GM03348 (cell line): Measurements from ENCODE around the gene RNF123.
A peak's percentile ranks its signal among the peaks of the same experiment; 100 is the strongest.

Experiments used
- DNase-seq: peaks from one replicate; pipeline ENCODE4 v3.0.0; 2012; ENCODE audit warnings: low spot score

The RNF123 gene

DNA sequence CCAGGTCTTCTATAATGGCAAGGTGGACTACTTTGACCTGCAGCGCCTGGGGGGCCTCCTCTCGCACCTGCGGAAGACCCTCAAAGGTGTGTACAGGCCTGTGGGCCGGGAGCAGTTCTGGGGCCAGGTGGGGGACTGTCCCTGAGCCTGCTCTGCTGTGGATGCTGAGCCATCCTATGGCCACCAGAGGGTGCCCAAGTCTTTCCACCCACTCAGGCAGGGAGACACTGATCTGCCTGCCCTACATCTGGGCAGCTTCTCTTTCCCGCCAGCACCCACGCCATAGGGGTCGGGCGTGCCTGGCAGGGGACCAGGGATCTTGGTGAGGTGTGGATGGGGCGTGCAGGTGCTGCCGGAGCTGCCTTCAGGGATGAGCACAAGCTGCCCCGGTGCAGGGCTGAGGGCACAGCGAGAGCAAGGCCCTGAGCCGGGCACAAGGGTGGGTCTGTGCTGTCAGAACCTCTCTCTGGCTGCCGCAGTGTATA lies 14.1 kb downstream of the RNF123 start:
- peak; percentile 92 for DNase-seq

DNA sequence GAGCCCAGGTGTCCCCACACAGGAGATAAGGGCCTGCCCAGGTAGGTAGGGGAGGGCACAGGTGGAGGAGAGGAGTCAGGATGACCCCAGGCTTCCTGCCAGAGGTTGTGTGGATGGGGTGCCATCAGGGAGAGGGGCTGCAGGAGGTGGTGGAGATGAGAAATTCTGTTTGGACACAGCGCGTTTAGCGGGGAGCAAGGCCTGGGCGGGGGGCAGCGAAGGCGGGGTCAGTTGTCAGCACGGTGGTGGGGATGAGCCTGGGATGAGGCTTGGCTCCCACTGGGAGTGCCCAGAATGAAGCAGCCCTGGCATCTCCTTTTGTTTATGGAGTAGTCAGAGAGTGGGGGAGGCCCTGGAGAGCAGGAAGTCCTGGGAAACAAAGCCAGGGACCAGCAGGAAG lies 14.6 kb downstream of the RNF123 start:
- DNase-seq = no peak

DNA sequence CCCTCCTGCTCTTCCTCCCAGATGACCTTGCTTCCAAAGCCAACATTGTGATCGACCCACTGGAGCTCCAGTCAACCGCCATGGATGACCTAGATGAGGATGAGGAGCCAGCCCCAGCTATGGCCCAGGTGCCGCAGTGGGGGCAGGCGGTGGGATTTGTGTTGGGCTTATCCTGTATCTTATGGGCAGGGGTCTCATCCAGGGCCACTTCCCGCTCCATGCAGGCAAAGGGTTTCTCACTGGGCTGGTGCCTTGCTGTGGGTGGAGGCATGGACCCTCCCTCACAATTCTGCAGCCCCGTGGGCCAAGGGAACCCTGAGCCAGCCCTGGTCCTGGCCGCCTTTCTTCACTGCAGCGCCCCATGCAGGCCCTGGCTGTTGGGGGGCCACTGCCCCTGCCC lies 15.3 kb downstream of the RNF123 start:
- no peak for DNase-seq

DNA sequence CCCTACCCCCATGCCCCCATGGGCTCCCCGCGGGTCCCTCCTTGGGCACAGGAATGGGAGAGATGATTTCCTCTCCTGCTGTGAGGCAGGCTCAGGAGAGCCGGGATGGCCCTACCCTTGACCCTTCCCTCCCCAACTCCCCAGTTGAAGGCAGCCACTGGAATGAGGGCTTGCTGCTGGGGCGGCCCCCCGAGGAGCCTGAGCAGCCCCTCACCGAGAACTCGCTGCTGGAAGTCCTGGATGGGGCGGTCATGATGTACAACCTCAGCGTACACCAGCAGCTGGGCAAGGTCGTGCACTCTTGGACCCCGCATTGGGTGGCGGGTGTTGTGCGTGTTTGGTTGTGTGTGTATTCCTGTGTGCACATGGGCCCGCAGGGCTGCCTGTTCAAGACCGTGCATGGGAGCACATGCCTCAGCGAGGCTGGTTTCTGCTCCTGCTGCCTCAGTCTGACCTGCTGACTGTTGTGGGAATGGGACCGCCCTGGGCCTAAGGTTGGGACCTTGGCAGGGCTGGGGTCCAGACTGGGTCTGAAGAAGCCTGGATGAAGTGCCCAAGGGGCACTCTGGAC lies 16.1 kb downstream of the RNF123 start:
- DNase-seq = no peak

DNA sequence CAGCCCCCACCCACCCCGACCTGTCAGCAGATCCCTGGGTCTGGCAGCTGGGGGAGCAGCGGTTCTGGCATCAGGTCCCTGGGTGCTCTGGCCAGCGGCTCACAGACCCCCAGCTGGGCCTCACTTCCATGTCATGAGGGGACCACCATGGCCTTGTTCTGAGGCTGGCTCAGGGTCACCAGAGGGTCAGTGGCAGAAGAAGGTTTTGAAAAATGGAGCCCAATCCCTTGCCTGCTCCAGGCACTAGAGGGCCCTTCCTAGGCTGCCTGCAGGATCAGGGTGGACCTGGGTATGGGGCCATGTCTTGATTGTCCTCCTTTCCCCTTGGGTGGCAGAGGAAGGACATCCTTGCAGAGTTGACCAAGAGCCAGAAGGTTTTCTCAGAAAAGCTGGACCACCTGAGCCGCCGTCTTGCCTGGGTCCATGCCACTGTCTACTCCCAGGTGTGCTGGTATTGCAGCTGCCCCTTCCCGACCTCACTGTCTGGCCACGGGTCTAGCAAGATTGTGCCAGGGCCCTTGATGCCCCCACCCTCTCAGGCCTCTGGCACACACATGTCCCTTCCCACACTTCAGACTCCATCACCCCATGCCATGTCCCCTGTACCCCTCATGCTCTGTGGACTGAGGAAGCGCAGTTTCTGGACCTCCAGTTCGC lies 17.2 kb downstream of the RNF123 start:
- no peak for DNase-seq

- no peak for DNase-seq
These were observed 17.7 kb downstream of the RNF123 start for GRCh38 chr3:49707113-49707480.

DNA sequence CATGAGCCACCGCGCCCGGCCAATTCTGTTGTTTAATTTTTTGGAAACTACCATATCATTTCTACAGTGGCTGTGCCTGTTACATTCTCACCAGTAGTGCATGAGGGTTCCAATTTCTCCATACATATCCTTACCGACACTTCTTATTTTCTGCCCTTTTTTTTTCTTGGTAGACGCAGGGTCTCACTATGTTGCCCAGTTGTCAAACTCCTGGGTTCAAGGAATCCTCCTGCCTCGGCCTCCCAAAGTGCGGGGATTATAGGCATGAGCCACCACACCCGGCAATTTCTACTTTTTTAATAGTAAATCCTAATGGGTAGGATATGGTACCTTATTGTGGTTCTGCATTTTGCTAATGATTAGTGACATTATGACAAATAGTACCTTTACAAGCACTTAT lies 20.5 kb downstream of the RNF123 start:
- no peak for DNase-seq

DNA sequence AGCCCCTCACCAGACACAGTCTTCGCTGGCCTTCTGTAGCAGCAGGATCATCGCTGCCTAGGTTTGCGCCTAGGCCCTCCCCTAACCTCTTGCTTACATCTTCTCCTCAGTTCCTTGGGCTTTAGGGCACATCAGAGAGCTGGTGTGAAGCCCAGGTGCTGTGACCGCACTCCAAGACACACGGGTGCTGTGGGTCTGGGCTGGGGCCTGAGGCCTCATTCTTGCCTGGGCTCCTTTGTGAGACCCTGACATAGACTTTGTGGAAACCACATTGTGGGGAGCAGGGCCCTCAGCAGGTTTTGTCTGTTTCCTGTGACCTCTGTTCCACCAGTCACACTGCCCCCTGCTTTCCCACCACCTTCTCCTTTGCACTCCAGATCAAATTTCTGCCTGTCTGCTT lies 22.1 kb downstream of the RNF123 start:
- no peak for DNase-seq

GRCh38 chr3:49712166-49712565 lies 22.8 kb downstream of the RNF123 start:
- DNase-seq = no peak

DNA sequence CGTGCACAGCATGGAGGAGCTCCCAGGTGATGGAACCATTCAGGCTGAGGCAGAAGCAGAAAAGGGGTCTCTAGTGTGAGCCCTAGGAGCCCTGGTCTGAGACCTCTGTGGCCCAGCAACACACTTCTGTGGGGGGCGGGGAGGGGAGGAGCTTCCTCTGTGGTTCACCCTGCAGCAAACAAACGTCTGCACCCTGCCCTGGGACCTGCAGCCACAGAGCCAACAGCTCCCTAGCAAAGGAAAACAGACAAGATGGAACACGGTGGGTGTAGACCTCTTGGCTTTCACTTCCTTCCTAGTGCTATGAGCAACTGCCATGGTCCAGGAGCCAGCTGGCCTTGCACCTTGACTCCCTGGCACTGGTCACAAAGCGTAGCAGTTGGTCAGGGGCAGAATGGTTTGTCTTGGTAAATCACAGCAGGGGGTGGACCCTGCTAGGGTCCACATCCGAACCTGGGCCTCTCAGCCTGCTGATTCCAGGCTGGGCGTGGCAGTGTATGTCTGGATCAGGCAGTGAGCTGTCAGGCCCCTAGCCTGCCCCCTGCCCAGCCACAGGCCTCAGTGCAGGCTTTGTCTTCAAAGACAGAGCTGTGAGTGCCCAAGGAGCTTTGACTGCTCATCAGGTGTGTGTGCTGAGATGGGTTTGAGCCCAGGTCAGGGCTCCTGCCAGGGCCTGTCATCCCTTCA lies 23.4 kb downstream of the RNF123 start:
- no peak for DNase-seq

GRCh38 chr3:49713336-49714105 lies 24.2 kb downstream of the RNF123 start:
- no peak for DNase-seq

DNA sequence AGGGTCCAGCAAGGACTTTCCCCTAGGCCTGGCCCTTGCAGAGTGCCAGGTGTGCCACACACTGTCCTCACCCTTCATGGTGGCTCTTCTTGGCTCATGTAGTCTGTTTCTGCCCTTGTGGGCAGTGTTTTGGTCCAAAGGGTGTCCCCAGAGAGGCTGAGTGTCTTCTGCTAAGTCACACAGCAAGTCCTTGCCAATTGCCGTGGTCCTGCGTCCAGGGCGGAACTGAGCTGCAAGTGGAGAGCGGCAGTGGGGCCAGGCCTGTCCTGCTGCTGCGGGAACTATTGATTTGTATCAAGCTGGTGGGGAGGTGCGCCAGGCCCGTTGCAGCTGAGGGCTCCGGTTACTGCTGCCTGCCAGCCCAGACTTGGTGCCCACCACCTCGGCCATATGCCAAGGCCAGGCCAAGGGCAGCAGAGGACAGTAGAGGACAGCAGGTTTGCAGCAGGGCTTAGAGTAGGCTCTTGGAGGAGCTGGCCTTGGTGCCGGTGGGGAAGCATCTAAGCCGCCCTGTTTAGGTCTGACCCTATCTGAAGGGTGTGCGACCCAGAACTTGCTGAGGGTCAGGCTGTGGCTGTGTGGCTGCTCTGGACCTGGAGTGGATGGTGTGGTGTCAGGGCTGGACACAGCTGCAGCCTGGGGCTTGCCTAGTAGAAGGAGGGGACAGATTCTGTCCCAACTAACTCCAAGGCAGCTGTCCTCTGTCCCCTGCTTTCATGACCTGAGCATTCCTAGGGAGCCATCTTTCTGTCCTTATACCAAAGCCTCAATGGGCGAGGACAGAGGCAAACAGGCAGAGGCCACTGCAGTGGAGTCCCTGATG lies 25.6 kb downstream of the RNF123 start:
- DNase-seq = no peak

- no peak for DNase-seq
These were observed 26.3 kb downstream of the RNF123 start for GRCh38 chr3:49715611-49716121.

- DNase-seq = no peak
These were observed 26.8 kb downstream of the RNF123 start for GRCh38 chr3:49716169-49716568.

DNA sequence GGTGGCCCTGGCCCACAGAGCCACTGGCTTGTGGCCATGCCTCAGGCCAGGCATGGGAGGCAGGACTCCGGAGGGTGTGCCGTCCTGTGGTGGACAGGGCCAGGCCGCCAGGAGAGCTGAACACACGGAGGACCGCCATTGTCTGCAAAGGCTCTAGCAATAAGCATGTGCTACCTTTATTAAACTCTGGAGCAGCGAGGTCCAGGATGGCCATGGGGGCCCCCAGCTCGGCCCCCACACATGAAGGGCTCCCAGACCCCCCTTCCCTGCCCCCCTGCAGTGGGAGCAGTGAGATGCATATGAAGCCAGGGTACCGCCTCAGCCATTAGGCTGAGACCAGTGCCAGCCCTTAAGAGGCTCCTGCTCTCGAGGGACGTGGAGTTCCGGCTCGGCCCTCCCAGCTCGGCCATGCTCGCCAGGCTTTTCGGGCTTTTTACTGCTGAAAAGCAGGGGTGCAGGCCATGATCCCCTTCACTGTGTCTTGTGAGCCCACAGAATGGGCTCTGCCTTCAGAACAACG lies 27.4 kb downstream of the RNF123 start:
- no peak for DNase-seq

GRCh38 chr3:49717211-49717958 lies 28.0 kb downstream of the RNF123 start:
- DNase-seq = no peak

DNA sequence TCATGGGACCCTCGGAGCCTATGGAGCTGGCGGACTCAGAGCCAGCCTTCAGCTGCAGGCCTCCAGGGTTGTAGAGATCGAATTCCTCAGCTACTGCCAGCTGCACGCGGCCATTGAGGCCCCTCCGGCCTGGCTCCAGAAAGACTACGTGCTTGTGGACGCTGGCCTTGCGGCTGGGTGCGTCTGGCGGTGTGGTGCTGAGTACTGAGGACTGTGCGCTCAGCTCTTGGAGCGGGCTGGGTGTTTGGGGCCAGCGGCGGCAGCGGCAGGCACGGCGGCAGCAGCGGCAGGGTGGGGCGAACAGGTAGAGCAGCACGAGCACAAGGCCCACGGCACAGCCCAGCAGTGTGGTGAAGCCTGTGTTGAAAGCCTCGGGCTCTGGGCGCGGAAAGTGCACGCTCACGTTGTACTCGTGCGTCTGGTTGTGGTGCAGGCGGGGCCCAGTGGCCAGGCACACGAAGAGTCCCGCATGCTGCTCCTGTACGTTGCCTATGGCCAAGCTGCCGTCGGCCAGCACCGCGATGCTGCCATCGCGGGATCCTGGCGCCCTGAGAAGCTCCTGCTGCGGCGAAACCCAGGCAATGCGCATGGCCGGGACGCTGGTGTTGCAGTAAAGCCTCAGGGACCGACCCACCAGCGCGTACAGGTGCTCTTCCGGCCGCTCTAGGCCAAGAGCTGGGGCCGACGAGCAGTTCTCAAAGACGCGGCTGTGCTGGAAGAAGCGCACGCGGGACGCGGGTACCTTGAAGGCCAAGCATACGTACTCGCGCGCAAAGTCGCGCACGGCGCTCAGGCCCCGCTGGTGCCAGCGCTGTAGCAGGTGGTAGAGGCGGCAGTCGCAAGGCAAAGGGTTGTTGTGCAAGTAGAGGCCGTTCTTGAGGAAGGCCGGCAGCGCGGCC lies 28.9 kb downstream of the RNF123 start:
- no peak for DNase-seq

DNA sequence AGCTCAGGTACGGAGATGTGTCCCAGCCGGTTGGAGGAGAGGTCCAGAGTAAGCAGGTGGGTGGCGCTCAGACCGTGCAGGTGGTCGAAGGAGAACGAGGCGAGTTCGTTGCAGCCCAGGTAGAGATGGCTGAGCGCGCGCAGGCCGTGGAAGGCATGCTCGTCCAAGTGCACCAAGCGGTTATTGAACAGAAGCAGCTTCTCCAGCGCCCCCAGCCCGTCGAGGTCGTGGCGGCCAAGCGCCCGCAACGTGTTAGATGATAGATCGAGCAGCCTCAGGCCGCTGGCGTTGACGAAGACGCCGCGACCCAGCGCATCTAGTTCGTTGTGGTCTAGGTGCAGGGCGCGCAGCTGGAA lies 29.5 kb downstream of the RNF123 start:
- no peak for DNase-seq

- peak; percentile 99 for DNase-seq
These were observed 30.0 kb downstream of the RNF123 start, which contains the start of gene AMIGO3 for GRCh38 chr3:49719214-49719884. Gene AMIGO3, minus strand, starts transcription at chr3:49719684. Its CDS starts 219 bp downstream, at chr3:49719465.
